Mononuclear cell (primary cell): ENCODE data around the gene STARD13. TPM values are rescaled to one million over a fixed set of nuclear protein-coding genes. Genes with fewer than 3 reads are reported as not detected.

Experiments
- H3K27me3 ChIP-seq: 2 replicates; pipeline ENCODE4 v1.6.0; 2011; ENCODE audit warnings: low read length, control low read depth; ENCODE audit not compliant: insufficient read depth
- H3K4me1 ChIP-seq: 2 replicates; pipeline ENCODE4 v1.5.1; 2011; ENCODE audit warnings: mild to moderate bottlenecking, low read length, control low read depth; ENCODE audit not compliant: insufficient read depth
- H3K4me3 ChIP-seq: 2 replicates; pipeline ENCODE4 v1.5.1; 2011; ENCODE audit warnings: mild to moderate bottlenecking, low read length, moderate library complexity
- H3K9me3 ChIP-seq: 2 replicates; pipeline ENCODE4 v1.5.1; 2011; ENCODE audit warnings: low read depth, mild to moderate bottlenecking, control low read depth, low read length
- total RNA-seq: library from RNA; depleted of rRNA; stranded (reverse); fragments of >200 nt; gene quantifications from one replicate; pipeline ENCODE4 v1.2.3, GENCODE V29; 2012

Gene STARD13
- total RNA-seq, 1 donor = 0.84 TPM

DNA sequence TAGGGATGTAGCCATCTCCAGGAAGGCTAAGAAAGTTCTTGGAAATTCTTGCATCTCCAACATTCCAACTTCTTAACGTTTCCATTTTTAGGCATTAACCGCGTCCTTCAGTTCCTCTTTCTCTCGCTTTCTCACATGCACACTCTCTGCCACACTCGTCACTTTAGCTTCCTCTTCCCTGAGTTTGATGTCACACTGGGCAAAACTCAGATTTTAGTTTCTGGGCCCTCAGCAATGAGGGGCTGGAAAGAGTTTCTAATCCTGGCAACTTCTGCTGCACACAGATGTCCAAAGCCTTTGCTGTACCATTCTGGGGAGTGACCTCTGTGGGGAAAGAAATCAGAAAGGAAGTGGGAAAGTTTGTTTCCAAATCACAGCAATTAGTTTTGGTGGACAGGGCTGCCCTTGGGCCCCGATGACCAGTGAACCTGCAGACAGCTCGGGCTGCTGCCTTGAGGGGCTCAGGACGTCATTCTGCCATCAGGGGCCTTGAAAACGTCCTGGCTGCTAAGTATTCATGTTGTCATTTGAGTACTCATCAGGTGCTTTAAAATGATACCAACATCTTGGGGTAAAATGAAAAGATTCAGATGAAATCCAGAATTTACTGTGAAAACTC is 180.1 kb downstream of the STARD13 start:
- Histone ChIP-seq H3K27me3 (peaks cover 3% of the 10 kb centered on the region), H3K9me3 (no peaks in the 10 kb centered on the region), H3K4me3 (no peak overlapping the region), H3K4me1 (peaks cover 11% of the 10 kb centered on the region)

DNA sequence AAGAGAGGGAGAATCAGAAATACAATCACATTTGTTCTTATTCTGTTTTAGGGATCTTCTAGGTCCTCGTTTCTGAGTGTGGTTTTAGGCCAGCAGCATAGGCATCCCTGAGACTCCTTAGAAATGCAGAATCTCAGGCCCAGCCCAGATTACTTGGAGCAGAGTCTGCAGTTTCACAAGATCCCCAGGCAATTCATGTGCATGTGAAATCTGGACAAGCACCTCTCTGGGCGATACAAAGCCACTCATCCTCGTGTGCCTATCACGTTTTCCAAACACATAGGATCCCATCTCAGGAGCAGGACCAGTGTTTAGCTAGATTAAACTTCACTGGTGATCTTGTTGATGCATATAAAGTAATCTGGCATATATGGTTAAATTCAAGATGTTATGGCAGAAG is 182.1 kb downstream of the STARD13 start:
- H3K9me3 ChIP-seq = no peaks in the 10 kb centered on the region
- no peak overlapping the region for H3K4me3 ChIP-seq
- H3K4me1 ChIP-seq = peaks cover 7% of the 10 kb centered on the region
- H3K27me3 ChIP-seq = peaks cover 3% of the 10 kb centered on the region

DNA sequence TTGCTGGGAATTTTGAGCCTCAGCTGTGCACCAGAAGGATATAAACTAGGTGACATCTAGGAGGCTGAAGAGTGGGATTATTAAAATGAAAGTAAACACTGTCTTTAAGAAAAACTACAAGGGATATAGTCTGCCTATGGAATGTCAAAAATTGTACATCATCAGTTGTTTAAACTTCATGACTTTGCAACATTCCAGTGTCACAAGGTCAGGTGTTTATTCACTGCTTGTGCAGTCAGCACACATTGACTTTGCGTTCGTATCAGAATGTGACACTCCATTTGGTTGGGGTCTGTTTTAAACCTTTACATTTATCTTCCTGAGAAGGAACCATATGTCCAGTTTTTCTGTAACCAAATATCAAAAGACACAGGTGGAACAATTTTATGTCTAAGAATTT is 183.7 kb downstream of the STARD13 start:
- Histone ChIP-seq H3K4me1 (peaks cover 7% of the 10 kb centered on the region), H3K9me3 (no peaks in the 10 kb centered on the region), H3K4me3 (no peak overlapping the region), H3K27me3 (peaks cover 3% of the 10 kb centered on the region)

DNA sequence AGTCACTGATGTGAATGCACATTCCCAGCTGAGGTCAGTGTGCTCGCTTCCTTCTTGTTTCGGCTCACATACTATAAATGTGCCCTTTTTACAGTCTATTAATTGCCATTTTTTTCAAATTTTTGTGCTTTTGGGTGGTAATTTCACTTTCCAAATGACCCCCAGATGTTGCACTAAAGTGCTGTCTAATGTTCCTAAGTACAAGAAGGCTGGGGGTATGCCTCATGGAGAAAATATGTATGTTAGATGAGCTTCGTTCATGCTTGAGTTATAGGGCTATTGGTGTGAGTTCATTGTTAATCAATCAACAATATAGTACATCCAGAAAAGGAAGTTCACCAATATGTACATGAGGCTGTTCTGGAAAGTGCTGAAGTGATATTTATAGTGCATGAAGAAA is 184.7 kb downstream of the STARD13 start:
- H3K4me3 ChIP-seq = no peak overlapping the region
- H3K27me3 ChIP-seq = peaks cover 3% of the 10 kb centered on the region
- no peaks in the 10 kb centered on the region for H3K9me3 ChIP-seq
- peaks cover 6% of the 10 kb centered on the region for H3K4me1 ChIP-seq

DNA sequence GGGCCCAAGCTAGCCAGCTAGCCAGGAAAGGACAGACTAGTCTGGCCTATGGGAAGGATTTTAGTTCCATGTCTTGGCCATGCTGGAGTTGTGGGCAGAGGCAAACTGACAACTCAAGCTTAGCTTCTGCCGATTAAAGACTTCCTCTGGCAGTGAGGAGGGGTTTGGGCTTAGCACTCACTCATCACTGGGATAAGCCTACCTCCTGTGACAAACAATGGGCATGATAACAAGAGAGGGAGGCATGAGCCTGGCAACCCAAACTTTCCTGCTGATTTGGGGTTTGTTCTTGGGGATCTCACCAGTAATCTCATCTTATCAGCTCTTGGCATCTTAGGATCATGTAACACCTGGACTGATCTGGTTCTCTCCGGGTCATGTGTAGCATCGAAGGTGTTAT is 185.7 kb downstream of the STARD13 start:
- Histone ChIP-seq H3K9me3 (no peaks in the 10 kb centered on the region), H3K4me3 (no peak overlapping the region), H3K27me3 (peaks cover 3% of the 10 kb centered on the region), H3K4me1 (no peaks in the 10 kb centered on the region)

DNA sequence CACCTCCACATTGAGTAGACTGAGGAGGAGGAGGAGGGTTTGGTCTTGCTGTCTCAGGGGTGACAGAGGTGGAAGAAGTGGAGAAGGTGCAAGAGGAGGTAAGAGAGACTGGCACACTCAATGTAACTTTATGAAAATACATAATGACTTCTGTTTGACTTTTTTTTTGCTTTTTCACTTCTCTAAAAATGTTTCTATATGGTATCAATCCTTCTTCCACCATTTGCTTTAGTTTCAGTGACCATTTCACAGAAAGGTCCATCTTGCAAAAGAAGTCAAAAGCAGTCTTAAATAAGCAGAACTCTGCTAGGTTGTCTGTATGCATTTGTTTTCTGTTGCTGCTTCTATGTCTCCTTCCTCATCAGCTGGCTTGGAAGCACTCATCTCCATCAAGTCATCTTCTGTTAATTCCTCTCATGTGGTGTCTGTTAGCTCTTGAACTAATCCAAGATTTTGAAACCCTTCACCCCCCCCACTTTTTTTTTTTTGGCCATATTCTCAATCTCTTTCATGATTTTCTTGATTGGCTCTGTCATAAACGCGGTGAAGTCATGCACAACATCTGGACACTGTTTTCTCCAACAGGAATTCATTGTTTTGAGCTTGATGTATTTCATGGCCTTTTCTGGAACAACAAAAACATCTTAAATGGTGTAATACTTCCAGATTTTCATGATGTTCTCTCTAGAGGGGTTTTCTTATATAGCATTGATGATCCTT is 188.5 kb downstream of the STARD13 start:
- Histone ChIP-seq H3K4me3 (no peak overlapping the region), H3K9me3 (no peaks in the 10 kb centered on the region), H3K27me3 (no peaks in the 10 kb centered on the region)

DNA sequence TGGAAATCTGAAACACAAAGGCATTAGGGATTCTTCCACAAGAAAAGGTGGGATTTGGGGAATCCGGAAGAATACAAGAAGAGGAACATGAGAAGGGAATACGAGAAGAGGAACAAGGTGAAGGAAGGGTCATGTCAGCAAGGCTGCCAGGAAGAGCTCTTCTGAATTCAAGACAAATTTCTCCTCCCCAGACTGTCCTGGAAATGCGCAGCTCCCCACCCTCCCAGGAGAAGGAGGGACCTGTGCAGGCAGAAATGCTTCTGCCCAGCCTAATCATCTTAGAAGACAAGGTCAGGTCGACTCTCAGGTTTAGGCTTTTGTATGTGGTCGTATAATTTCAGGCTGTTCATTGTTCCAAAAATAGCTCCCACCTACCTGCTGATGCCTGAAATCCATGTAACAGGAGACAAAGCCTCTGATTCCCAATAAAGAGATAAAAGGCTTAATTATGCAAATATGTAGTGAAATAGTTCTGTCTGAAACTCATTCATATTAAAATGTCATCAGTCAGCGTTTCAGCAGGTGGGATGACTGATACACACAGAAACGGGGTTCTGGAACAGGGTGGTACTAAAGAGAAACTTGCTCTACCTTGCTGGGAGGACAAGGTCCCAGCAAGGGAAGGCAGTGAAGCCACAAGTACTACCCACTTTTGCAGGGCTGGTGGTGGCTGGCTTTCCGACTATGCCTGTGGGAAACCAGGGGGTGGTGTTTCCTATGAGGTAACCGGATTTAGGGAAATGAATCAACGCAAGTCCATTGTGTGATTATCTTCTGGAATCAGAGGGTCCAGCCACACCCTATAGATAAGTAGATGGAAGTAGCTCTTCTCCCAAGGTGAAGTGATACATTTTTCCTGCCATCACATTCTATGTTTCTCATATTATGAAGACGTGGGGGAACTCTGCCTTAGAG is 193.2 kb downstream of the STARD13 start:
- H3K4me1 ChIP-seq = no peaks in the 10 kb centered on the region
- no peaks in the 10 kb centered on the region for H3K9me3 ChIP-seq
- H3K27me3 ChIP-seq = no peaks in the 10 kb centered on the region
- no peak overlapping the region for H3K4me3 ChIP-seq

More for the DNA sequence above, 188.5 kb downstream of the STARD13 start:
- H3K4me1 ChIP-seq = no peaks in the 10 kb centered on the region

DNA sequence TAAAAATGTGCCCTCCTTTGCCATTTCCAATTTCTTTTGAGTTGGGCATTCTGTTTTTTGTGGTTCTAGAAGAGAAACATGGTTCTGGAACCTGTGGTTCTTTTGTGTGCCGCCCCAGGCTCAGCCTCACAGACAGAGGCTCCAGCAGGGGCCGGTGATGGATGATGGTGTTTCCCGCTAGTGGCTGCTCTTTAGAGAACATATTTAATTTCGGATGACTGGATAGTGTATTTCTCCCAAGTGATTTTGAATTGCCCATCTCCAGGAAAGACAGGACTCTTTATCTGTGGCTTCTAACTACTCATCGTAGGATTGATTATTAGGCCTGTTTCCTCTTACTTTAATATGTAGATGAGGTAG is 194.2 kb downstream of the STARD13 start:
- Histone ChIP-seq H3K9me3 (no peaks in the 10 kb centered on the region), H3K27me3 (no peaks in the 10 kb centered on the region), H3K4me1 (no peaks in the 10 kb centered on the region), H3K4me3 (no peak overlapping the region)

DNA sequence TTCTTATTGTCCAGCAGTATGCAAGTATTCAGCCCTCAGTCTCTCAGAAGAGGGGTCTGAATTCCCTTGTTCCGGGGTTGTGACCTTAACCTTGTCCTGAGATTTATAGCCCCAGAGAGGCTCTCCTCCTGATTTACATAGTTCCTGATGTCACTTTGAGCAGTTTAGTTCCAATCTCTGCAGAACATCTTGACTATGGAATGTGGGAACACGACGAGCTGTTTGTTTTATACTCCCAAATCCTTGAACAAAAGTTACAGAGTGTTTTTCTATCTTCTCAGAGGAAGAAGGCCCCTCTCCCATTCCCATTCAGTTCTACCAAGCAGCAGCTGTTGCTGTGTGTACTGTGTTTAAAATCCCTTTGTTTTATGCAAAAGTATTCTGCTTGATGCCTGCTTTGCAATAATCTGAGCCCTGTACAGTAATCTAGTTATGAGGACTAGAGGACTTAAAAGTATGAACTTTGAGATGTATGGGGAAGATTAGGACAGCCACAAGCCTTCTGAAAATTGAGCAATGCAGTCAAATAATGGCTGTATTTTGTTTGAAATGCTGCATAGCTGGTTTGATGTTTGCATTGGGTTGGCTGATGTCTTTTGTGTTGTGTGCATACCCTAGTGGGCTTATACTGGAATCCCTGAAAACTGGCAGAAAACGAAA is 194.7 kb downstream of the STARD13 start:
- no peaks in the 10 kb centered on the region for H3K9me3 ChIP-seq
- H3K4me1 ChIP-seq = no peaks in the 10 kb centered on the region
- no peak overlapping the region for H3K4me3 ChIP-seq
- no peaks in the 10 kb centered on the region for H3K27me3 ChIP-seq

DNA sequence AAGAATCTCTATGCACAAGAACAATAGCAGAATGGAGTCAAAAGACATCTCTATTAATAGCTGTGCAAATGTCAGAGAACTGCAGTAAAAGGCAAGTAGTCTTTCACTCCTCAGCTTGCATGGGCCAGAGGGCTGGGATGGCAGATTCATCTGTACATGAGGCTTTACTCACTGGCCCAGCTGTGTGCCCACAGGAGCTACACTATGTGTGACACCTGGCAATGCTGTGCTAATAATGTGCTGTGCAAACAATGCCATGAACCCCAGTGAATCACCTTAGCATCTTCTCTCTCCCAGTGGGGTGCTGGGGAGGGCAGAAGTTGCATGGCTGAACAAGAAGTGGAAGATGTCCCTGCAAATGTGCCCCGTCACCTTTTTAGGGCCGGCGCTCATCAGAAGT is 196.2 kb downstream of the STARD13 start:
- H3K9me3 ChIP-seq = no peaks in the 10 kb centered on the region
- H3K4me1 ChIP-seq = no peaks in the 10 kb centered on the region
- H3K4me3 ChIP-seq = no peak overlapping the region
- H3K27me3 ChIP-seq = no peaks in the 10 kb centered on the region

DNA sequence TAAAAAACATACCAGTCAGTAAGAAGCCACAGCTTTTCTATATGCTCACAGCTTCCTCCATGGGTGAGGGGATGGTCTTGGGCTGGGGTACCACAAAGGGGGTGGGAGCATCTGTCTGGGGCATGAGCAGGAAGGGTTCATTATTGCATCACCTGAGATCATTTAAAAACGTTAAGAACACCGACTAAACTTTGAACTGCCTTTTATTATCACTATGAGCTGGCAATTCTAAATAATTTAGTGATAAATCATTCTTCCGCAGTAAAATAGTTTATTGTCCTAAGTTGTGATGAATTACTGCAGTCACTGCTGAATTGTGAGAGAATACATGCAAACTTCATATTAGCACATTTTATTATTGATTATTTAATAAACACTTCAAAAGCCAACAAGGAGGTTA is 197.8 kb downstream of the STARD13 start:
- Histone ChIP-seq H3K4me1 (no peaks in the 10 kb centered on the region), H3K27me3 (no peaks in the 10 kb centered on the region), H3K9me3 (no peaks in the 10 kb centered on the region), H3K4me3 (no peak overlapping the region)

DNA sequence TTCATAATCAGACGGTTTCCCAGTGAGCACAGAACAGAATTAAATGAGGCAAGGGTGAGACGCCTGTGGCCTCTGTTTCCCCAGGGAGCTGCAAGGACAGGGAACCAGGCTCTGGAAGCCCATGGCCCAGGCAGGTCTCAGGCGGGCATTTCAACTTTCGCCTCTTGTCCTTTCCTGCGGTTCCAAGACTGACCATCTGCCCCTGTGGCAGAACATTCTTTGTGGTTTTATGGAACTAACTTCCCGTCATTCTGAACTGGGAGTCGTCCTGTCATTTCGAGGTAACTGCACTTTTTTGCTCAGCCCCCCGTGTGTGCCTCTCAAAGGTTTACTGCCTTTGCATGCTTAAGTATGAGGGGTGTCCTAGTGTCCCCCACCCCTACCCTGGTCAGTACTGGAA is 198.5 kb downstream of the STARD13 start:
- Histone ChIP-seq H3K27me3 (no peaks in the 10 kb centered on the region), H3K9me3 (no peaks in the 10 kb centered on the region), H3K4me1 (no peaks in the 10 kb centered on the region), H3K4me3 (no peak overlapping the region)

DNA sequence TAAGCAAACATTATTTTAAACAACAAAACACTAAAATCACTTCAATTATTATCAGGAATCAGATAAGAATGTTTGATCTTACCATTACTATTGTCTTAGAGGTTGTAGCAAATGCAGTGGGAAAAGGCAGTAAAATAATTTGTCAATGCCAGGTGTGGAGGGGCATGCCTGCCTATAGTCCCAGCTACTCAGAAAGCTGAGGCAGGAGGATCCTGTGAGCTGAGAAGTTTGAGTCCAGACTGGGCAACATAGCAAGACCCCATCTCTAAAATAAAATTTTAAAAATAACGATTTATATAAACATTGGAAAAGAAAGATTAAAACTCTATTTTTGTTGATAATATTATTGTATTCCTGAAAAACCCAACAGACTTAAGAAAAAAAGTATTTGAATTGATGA is 202.5 kb downstream of the STARD13 start:
- no peaks in the 10 kb centered on the region for H3K9me3 ChIP-seq
- no peaks in the 10 kb centered on the region for H3K27me3 ChIP-seq
- no peaks in the 10 kb centered on the region for H3K4me1 ChIP-seq
- H3K4me3 ChIP-seq = no peak overlapping the region

DNA sequence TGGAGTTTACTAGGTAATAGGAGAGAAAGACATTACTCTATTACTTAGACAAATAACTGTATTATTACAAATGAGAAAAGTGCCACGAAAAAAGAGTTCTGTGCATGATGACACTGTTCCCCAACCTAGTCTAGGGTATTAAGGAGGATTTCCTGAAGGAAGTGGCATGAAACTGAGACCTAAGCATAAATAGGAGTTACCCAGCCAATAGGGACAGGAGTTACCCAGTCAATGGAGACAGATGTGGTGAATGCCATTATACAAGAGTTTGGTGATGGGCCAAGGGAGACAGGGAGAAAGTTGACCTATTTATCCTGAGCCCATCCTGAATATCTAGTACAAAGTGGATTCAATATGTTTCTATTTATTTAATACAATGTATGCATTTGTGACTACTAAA is 203.9 kb downstream of the STARD13 start:
- no peaks in the 10 kb centered on the region for H3K27me3 ChIP-seq
- H3K9me3 ChIP-seq = no peaks in the 10 kb centered on the region
- H3K4me1 ChIP-seq = no peaks in the 10 kb centered on the region
- H3K4me3 ChIP-seq = no peak overlapping the region
